Measurements from ENCODE around the gene TGFA. TPM values are rescaled to one million over a fixed set of nuclear protein-coding genes. Genes with fewer than 3 reads are reported as not detected.

TGFA gene
- total RNA-seq, 1 experiment from 2014 or later = 22.5 TPM

GRCh38 chr2:70420143-70420542, 133.5 kb downstream of the TGFA start:
- no peak overlapping the region for H3K27ac Mint-ChIP-seq (ENCODE audit: low read depth, unreplicated experiment)
- no peak for DNase-seq (ENCODE audit: unreplicated experiment)
- POLR2A ChIA-PET = no interaction called here
- no peaks in the 10 kb centered on the region for H3K36me3 Mint-ChIP-seq (ENCODE audit: insufficient read depth, unreplicated experiment)
- no peak for TF ChIP-seq CTCF (IDR thresholded peaks at IDR 0.05; ENCODE audit: unreplicated experiment)
- BruUV-seq (replicated peaks) = no TSS peak
- CTCF ChIA-PET = interaction anchor here (1.7 kb wide), 1 partner anchor 116 kb away, joined by 7 read pairs; no protein-coding TSS in a partner anchor
- no peaks in the 10 kb centered on the region for H3K27me3 Mint-ChIP-seq (ENCODE audit: insufficient read depth, unreplicated experiment)
- no peak overlapping the region for H3K4me3 Mint-ChIP-seq (ENCODE audit: unreplicated experiment)
- no peaks in the 10 kb centered on the region for H3K4me1 Mint-ChIP-seq (ENCODE audit: insufficient read depth, unreplicated experiment)
- intact Hi-C loops (cut with micrococcal nuclease) = no loop called here
- H3K9me3 Mint-ChIP-seq (ENCODE audit: unreplicated experiment) = no peaks in the 10 kb centered on the region

GRCh38 chr2:70418514-70418913, 135.1 kb downstream of the TGFA start:
- H3K27me3 Mint-ChIP-seq (ENCODE audit: insufficient read depth, unreplicated experiment) = no peaks in the 10 kb centered on the region
- intact Hi-C loops (cut with micrococcal nuclease) = no loop called here
- DNase-seq (ENCODE audit: unreplicated experiment) = no peak
- BruUV-seq (replicated peaks) = no TSS peak
- H3K9me3 Mint-ChIP-seq (ENCODE audit: unreplicated experiment) = no peaks in the 10 kb centered on the region
- POLR2A ChIA-PET = no interaction called here
- CTCF ChIA-PET = no interaction called here
- no peak for TF ChIP-seq CTCF (IDR thresholded peaks at IDR 0.05; ENCODE audit: unreplicated experiment)
- H3K4me1 Mint-ChIP-seq (ENCODE audit: insufficient read depth, unreplicated experiment) = no peaks in the 10 kb centered on the region
- no peak overlapping the region for H3K27ac Mint-ChIP-seq (ENCODE audit: low read depth, unreplicated experiment)
- H3K36me3 Mint-ChIP-seq (ENCODE audit: insufficient read depth, unreplicated experiment) = no peaks in the 10 kb centered on the region
- no peak overlapping the region for H3K4me3 Mint-ChIP-seq (ENCODE audit: unreplicated experiment)

GRCh38 chr2:70417011-70417410, 136.6 kb downstream of the TGFA start:
- no peak for DNase-seq (ENCODE audit: unreplicated experiment)
- H3K36me3 Mint-ChIP-seq (ENCODE audit: insufficient read depth, unreplicated experiment) = peaks cover 7% of the 10 kb centered on the region
- BruUV-seq (replicated peaks) = no TSS peak
- H3K4me1 Mint-ChIP-seq (ENCODE audit: insufficient read depth, unreplicated experiment) = no peaks in the 10 kb centered on the region
- ChIA-PET CTCF (no interaction called here), POLR2A (interaction anchor here (0.6 to 1.2 kb wide), 2 partner anchors 9 to 16 kb away, joined by 3 to 4 read pairs; no protein-coding TSS in a partner anchor)
- no peaks in the 10 kb centered on the region for H3K27me3 Mint-ChIP-seq (ENCODE audit: insufficient read depth, unreplicated experiment)
- intact Hi-C loops (cut with micrococcal nuclease) = no loop called here
- H3K4me3 Mint-ChIP-seq (ENCODE audit: unreplicated experiment) = no peak overlapping the region
- no peaks in the 10 kb centered on the region for H3K9me3 Mint-ChIP-seq (ENCODE audit: unreplicated experiment)
- no peak overlapping the region for H3K27ac Mint-ChIP-seq (ENCODE audit: low read depth, unreplicated experiment)
- no peak for TF ChIP-seq CTCF (IDR thresholded peaks at IDR 0.05; ENCODE audit: unreplicated experiment)

GRCh38 chr2:70412294-70413070, 141.1 kb downstream of the TGFA start:
- H3K27ac Mint-ChIP-seq (ENCODE audit: low read depth, unreplicated experiment) = no peak overlapping the region
- H3K36me3 Mint-ChIP-seq (ENCODE audit: insufficient read depth, unreplicated experiment) = peaks cover 7% of the 10 kb centered on the region
- H3K4me1 Mint-ChIP-seq (ENCODE audit: insufficient read depth, unreplicated experiment) = no peaks in the 10 kb centered on the region
- H3K27me3 Mint-ChIP-seq (ENCODE audit: insufficient read depth, unreplicated experiment) = no peaks in the 10 kb centered on the region
- no peak overlapping the region for H3K4me3 Mint-ChIP-seq (ENCODE audit: unreplicated experiment)
- H3K9me3 Mint-ChIP-seq (ENCODE audit: unreplicated experiment) = no peaks in the 10 kb centered on the region
- ChIA-PET POLR2A (interaction anchor here (0.8 to 1.1 kb wide), 2 partner anchors 23 to 39 kb away, joined by 3 to 4 read pairs; no protein-coding TSS in a partner anchor), CTCF (no interaction called here)
- no peak for TF ChIP-seq CTCF (IDR thresholded peaks at IDR 0.05; ENCODE audit: unreplicated experiment)
- no peak for DNase-seq (ENCODE audit: unreplicated experiment)
- no TSS peak for BruUV-seq (replicated peaks)
- intact Hi-C loops (cut with micrococcal nuclease) = no loop called here

Data from MCF 10A (cell line).